GM21423 (cell line): ENCODE results near the gene CCDC77.

ENCODE experiments used
- ATAC-seq: cut with Tn5 transposase; IDR thresholded peaks from one replicate; pipeline ENCODE4 v1.9.1; 2021; ENCODE audit warnings: mild to moderate bottlenecking, moderate library complexity; ENCODE audit not compliant: unreplicated experiment

The CCDC77 gene

DNA sequence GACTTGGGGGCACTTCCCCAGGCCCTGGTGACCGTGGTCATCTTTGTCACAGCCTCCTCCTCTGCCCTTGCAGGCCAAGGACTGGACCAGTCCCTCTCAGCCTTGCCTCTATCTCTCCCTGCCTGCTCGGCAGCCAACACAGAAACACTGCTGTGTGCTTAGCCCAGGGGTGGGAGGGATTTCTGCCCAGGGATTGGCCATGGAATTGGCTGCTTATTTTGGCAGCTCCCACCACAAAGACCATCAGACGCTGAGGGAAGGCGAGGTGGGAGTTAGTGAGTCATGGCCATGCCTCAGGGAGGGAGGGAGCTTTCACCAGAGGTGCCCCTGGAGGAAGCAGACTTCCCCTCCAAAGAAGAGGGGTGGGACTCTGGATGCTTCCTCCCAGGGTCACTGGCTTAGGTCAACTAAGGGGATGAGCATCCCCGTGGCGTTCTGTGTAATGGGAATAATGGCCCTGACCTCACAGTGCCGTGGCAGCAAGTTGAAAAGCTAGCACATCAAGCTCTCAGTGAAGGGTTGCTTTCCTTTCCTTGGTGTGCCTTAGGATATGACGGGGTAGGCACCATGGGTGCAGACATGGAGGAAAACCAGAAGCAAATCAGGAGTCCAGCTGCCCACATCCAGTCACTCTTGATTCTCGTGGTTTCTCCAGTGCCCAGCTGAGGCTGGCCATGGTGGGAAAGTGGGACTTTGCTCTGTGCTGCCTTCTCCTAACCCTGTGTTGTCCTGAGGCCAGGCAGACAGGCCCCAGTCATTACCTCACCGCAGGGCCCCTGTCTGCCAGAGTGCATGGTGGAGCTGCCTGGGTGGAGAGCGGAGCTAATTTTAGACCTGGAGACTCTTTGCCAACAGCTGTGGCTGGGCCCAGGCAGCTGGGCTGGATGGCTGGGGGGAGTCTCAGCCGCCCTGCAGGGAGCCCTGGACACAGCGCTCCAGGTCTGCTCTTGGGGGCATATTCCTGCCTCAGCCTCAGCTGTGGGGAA, 79.7 kb downstream of the CCDC77 start:
- ATAC-seq, result no peak

GRCh38 chr12:482061-482460, 80.6 kb downstream of the CCDC77 start:
- no peak for ATAC-seq

- ATAC-seq, result no peak
These were observed 82.7 kb downstream of the CCDC77 start for GRCh38 chr12:484096-484495.

DNA sequence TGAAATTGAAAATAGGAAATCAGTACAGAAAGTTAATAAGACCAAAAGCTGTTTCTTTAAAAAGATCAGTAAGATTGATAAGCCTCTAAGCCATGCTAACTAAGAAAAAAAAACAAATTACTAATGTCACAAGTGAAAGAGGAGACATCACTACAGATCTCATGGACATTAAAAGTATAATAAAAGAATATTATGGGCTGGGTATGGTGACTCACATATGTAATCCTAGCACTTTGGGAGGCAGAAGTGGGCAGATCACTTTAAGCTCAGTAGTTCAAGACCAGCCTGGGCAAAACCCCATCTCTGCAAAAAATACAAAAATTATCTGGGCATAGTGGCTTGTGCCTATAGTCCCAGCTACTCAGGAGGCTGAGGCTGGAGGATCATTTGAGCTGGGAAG, 88.8 kb downstream of the CCDC77 start:
- no peak for ATAC-seq
